SK-N-SH (cell line): ENCODE results near the gene GLYATL1. TPM values are rescaled to one million over a fixed set of nuclear protein-coding genes. Genes with fewer than 3 reads are reported as not detected.

ENCODE experiments used
- CTCF ChIA-PET: fragments of 300-600, 350-600 bp; formaldehyde crosslinking; extraction: SDS; loops from one replicate; lab custom pipeline; 2021; lab: Yijun Ruan, JAX
- POLR2A ChIA-PET: fragments of 350-600 bp; sonication (Branson Sonifier 250); formaldehyde crosslinking; extraction: SDS; loops from one replicate; lab custom pipeline; 2020; ENCODE audit warnings: antibody characterized with exemption, inconsistent platforms; lab: Yijun Ruan, JAX
- DNase-seq: peaks from one replicate; pipeline ENCODE4 v3.0.0; 2012
- H2AFZ ChIP-seq: fragments of 200-600 bp; sonication (generic); 2 replicates; pipeline ENCODE4 v1.8.1; 2016; ENCODE audit warnings: antibody characterized with exemption, mild to moderate bottlenecking, low read depth
- H3F3A ChIP-seq: fragments of 200-600 bp; sonication (generic); replicated peaks from 2 replicates; pipeline ENCODE3; 2016; ENCODE audit warnings: antibody characterized with exemption, mild to moderate bottlenecking; ENCODE audit not compliant: insufficient read depth
- H3K27ac ChIP-seq, 2 experiments: fragments of 200-500 bp in 1 of 2; fragments of 200-600 bp in 1 of 2; sonication (Bioruptor generic) in 1 of 2; sonication (generic), shearing (Covaris generic) in 1 of 2; 2 replicates each; pipeline versions ENCODE4 v1.5.1 to v1.6.1; 2014 to 2016; ENCODE audit warnings: low read depth in 2 of 2, inconsistent platforms in 1 of 2, low read length in 1 of 2, mild to moderate bottlenecking in 1 of 2, mixed read lengths in 1 of 2
- H3K27me3 ChIP-seq: fragments of 200-600 bp; sonication (generic), shearing (Covaris generic); 2 replicates; pipeline ENCODE4 v1.6.1; 2016; ENCODE audit warnings: mixed run types; ENCODE audit not compliant: insufficient read depth
- H3K36me3 ChIP-seq, 2 experiments: fragments of 200-500 bp in 1 of 2; fragments of 200-600 bp in 1 of 2; sonication (Bioruptor generic) in 1 of 2; sonication (generic) in 1 of 2; replicated peaks in 1 of 2; 2 replicates each; pipeline versions ENCODE3 to v1.5.1; 2014 to 2016; ENCODE audit warnings: low read length in 1 of 2, mild to moderate bottlenecking in 1 of 2; ENCODE audit not compliant: insufficient read depth in 2 of 2, control insufficient read depth in 1 of 2
- H3K4me1 ChIP-seq, 2 experiments: fragments of 200-500 bp in 1 of 2; fragments of 200-600 bp in 1 of 2; sonication (Bioruptor generic) in 1 of 2; sonication (generic), shearing (Covaris generic) in 1 of 2; 2 replicates each; pipeline versions ENCODE4 v1.5.1 to v1.6.1; 2014 to 2016; ENCODE audit warnings: low read depth in 1 of 2, low read length in 1 of 2, mixed run types in 1 of 2; ENCODE audit not compliant: insufficient read depth in 2 of 2, control insufficient read depth in 1 of 2
- H3K4me2 ChIP-seq: fragments of 200-600 bp; sonication (generic), shearing (Covaris generic); 2 replicates; pipeline ENCODE4 v1.6.1; 2017; ENCODE audit warnings: mixed run types
- H3K4me3 ChIP-seq, 2 experiments: fragments of 200-500 bp in 1 of 2; fragments of 200-600 bp in 1 of 2; sonication (Bioruptor generic) in 1 of 2; sonication (generic), shearing (Covaris generic) in 1 of 2; 2 replicates each; pipeline versions ENCODE4 v1.5.1 to v1.8.1; 2014 to 2016; ENCODE audit warnings: low read depth in 2 of 2, inconsistent platforms in 1 of 2, low read length in 1 of 2, mild to moderate bottlenecking in 1 of 2, mixed read lengths in 1 of 2, moderate library complexity in 1 of 2
- H3K79me2 ChIP-seq: fragments of 200-600 bp; sonication (generic); 2 replicates; pipeline ENCODE4 v1.8.1; 2017; ENCODE audit warnings: mild to moderate bottlenecking; ENCODE audit not compliant: insufficient read depth
- H3K9ac ChIP-seq: fragments of 200-600 bp; sonication (generic); 2 replicates; pipeline ENCODE4 v1.6.1; 2017; ENCODE audit warnings: mixed run types
- H3K9me2 ChIP-seq: fragments of 200-600 bp; sonication (generic); 2 replicates; pipeline ENCODE4 v1.6.1; 2017; ENCODE audit warnings: mixed run types
- H3K9me3 ChIP-seq: fragments of 200-600 bp; sonication (generic); 2 replicates; pipeline ENCODE4 v1.6.1; 2017; ENCODE audit warnings: mixed run types, mild to moderate bottlenecking, moderate library complexity
- H4K20me1 ChIP-seq: fragments of 200-600 bp; sonication (generic); 2 replicates; pipeline ENCODE4 v1.6.1; 2017; ENCODE audit warnings: mild to moderate bottlenecking, mixed run types; ENCODE audit not compliant: insufficient read depth
- CHD2 ChIP-seq: fragments of 150-350 bp; IDR thresholded peaks from 2 replicates; pipeline ENCODE4 v1.6.1; 2018; ENCODE audit warnings: low read length; ENCODE audit not compliant: partially characterized antibody
- CTCF ChIP-seq: fragments of 200-600 bp; sonication (generic); IDR thresholded peaks from 2 replicates; pipeline ENCODE4 v1.6.1; 2017; ENCODE audit warnings: antibody characterized with exemption, mild to moderate bottlenecking, moderate library complexity
- ELF1 ChIP-seq: IDR thresholded peaks from 2 replicates; pipeline ENCODE4 v1.4.0; 2012
- EP300 ChIP-seq, 2 experiments: IDR thresholded peaks; 2 replicates each; pipeline versions ENCODE4 v1.4.0 to v1.6.1; 2012; ENCODE audit warnings: borderline replicate concordance in 1 of 2, low read depth in 1 of 2, low read length in 1 of 2
- FOSL2 ChIP-seq: IDR thresholded peaks from 2 replicates; pipeline ENCODE4 v1.4.0; 2012; ENCODE audit warnings: low read depth, mild to moderate bottlenecking, moderate library complexity, borderline replicate concordance
- FOXJ3 ChIP-seq: sonication (generic); formaldehyde crosslinking; IDR thresholded peaks from 2 replicates; pipeline ENCODE4 v1.5.1; 2020; ENCODE audit warnings: mild to moderate bottlenecking, missing genetic modification reagents
- GATA2 ChIP-seq: sonication (generic); formaldehyde crosslinking; IDR thresholded peaks from 2 replicates; pipeline ENCODE4 v1.5.0; 2020; ENCODE audit warnings: mild to moderate bottlenecking, missing genetic modification reagents
- JUND ChIP-seq: IDR thresholded peaks from 2 replicates; pipeline ENCODE4 v1.4.0; 2012
- RAD21 ChIP-seq: IDR thresholded peaks from 2 replicates; pipeline ENCODE4 v1.6.1; 2012; ENCODE audit warnings: mild to moderate bottlenecking, low read length
- RCOR1 ChIP-seq: fragments of 150-350 bp; IDR thresholded peaks from 2 replicates; pipeline ENCODE4 v1.6.1; 2017; ENCODE audit warnings: antibody characterized with exemption, low read length
- RFX5 ChIP-seq: IDR thresholded peaks from 2 replicates; pipeline ENCODE4 v1.6.1; 2012; ENCODE audit warnings: mild to moderate bottlenecking, improper control_type of control experiment, low read length
- RXRA ChIP-seq: IDR thresholded peaks from 2 replicates; pipeline ENCODE4 v1.4.0; 2012; ENCODE audit warnings: low read depth, mild to moderate bottlenecking, borderline replicate concordance
- SIN3A ChIP-seq: IDR thresholded peaks from 2 replicates; pipeline ENCODE4 v1.6.1; 2012; ENCODE audit warnings: low read depth, mild to moderate bottlenecking, low read length, moderate library complexity, borderline replicate concordance
- SMC3 ChIP-seq: IDR thresholded peaks from 2 replicates; pipeline ENCODE4 v1.6.1; 2012; ENCODE audit warnings: low read depth, low read length, improper control_type of control experiment
- TCF12 ChIP-seq: IDR thresholded peaks from 2 replicates; pipeline ENCODE4 v1.4.0; 2012
- USF1 ChIP-seq: IDR thresholded peaks from 2 replicates; pipeline ENCODE4 v1.4.0; 2012; ENCODE audit warnings: low read depth, borderline replicate concordance
- ZBTB33 ChIP-seq: IDR thresholded peaks from 2 replicates; pipeline ENCODE4 v1.4.0; 2012; ENCODE audit warnings: low read depth, borderline replicate concordance
- WGBS: methylation state at CpG from one replicate; pipeline ENCODE4 v1.1.6; 2017; ENCODE audit warnings: low lambda C conversion rate; 5-methylcytosine and 5-hydroxymethylcytosine counted together
- polyA plus RNA-seq, 3 experiments: library from polyadenylated mRNA; depleted of rRNA; stranded (reverse); fragments of >200 nt; gene quantifications; 2 replicates each; pipeline ENCODE4 v1.2.3, GENCODE V29; 2012
- TF ChIP-seq, protein P1 (sequence below): IDR thresholded peaks from 2 replicates; pipeline ENCODE4 v1.6.1; 2012; ENCODE audit warnings: mild to moderate bottlenecking, low read depth, low read length, moderate library complexity
- TF ChIP-seq, protein P2 (sequence below): fragments of 150-350 bp; IDR thresholded peaks from 2 replicates; pipeline ENCODE4 v1.6.1; 2016; ENCODE audit warnings: mild to moderate bottlenecking, low read depth, low read length
- TF ChIP-seq, protein P3 (sequence below): fragments of 150-350 bp; IDR thresholded peaks from 2 replicates; pipeline ENCODE4 v1.6.1; 2017; ENCODE audit warnings: antibody characterized with exemption, low read length, low read depth, borderline replicate concordance

The GLYATL1 gene
- polyA plus RNA-seq, 1 of the 3 experiments (the other 2 are of a cell fraction) = 0.21 TPM

- no peak for DNase-seq
- no peaks in the 10 kb centered on the region for H3F3A ChIP-seq
- H3K9ac ChIP-seq = no peak overlapping the region
- no peak for TF ChIP-seq USF1
- TF ChIP-seq RFX5 = no peak
- no peak for TF ChIP-seq RCOR1
- TF ChIP-seq EP300 (IDR thresholded peaks at IDR 0.05; ENCODE audit: borderline replicate concordance in 1 of 2, low read depth in 1 of 2, low read length in 1 of 2) = no peak
- TF ChIP-seq GATA2 = no peak
- TF ChIP-seq ZBTB33 = no peak
- TF ChIP-seq, protein P1, sequence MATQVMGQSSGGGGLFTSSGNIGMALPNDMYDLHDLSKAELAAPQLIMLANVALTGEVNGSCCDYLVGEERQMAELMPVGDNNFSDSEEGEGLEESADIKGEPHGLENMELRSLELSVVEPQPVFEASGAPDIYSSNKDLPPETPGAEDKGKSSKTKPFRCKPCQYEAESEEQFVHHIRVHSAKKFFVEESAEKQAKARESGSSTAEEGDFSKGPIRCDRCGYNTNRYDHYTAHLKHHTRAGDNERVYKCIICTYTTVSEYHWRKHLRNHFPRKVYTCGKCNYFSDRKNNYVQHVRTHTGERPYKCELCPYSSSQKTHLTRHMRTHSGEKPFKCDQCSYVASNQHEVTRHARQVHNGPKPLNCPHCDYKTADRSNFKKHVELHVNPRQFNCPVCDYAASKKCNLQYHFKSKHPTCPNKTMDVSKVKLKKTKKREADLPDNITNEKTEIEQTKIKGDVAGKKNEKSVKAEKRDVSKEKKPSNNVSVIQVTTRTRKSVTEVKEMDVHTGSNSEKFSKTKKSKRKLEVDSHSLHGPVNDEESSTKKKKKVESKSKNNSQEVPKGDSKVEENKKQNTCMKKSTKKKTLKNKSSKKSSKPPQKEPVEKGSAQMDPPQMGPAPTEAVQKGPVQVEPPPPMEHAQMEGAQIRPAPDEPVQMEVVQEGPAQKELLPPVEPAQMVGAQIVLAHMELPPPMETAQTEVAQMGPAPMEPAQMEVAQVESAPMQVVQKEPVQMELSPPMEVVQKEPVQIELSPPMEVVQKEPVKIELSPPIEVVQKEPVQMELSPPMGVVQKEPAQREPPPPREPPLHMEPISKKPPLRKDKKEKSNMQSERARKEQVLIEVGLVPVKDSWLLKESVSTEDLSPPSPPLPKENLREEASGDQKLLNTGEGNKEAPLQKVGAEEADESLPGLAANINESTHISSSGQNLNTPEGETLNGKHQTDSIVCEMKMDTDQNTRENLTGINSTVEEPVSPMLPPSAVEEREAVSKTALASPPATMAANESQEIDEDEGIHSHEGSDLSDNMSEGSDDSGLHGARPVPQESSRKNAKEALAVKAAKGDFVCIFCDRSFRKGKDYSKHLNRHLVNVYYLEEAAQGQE = no peak
- no peak for TF ChIP-seq RXRA
- no peak for TF ChIP-seq SIN3A
- TF ChIP-seq, protein P2, sequence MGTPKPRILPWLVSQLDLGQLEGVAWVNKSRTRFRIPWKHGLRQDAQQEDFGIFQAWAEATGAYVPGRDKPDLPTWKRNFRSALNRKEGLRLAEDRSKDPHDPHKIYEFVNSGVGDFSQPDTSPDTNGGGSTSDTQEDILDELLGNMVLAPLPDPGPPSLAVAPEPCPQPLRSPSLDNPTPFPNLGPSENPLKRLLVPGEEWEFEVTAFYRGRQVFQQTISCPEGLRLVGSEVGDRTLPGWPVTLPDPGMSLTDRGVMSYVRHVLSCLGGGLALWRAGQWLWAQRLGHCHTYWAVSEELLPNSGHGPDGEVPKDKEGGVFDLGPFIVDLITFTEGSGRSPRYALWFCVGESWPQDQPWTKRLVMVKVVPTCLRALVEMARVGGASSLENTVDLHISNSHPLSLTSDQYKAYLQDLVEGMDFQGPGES = no peak
- no peak for TF ChIP-seq ELF1
- TF ChIP-seq, protein P3, sequence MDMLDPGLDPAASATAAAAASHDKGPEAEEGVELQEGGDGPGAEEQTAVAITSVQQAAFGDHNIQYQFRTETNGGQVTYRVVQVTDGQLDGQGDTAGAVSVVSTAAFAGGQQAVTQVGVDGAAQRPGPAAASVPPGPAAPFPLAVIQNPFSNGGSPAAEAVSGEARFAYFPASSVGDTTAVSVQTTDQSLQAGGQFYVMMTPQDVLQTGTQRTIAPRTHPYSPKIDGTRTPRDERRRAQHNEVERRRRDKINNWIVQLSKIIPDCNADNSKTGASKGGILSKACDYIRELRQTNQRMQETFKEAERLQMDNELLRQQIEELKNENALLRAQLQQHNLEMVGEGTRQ = no peak
- TF ChIP-seq FOSL2 = no peak
- TF ChIP-seq CHD2 = no peak
- no peak for TF ChIP-seq JUND
- TF ChIP-seq CTCF = no peak
- no peak for TF ChIP-seq RAD21
- TF ChIP-seq FOXJ3 (CRISPR knock-in tag) = no peak
- no peak for TF ChIP-seq SMC3
- TF ChIP-seq TCF12 = no peak
- TF ChIP-seq, all 33 proteins: peak for 0
- no peak overlapping the region for H3K4me2 ChIP-seq
- H3K27ac ChIP-seq = no peak overlapping the region
- no peaks in the 10 kb centered on the region for H3K9me2 ChIP-seq
- no peak overlapping the region for H2AFZ ChIP-seq
- H3K9me3 ChIP-seq = no peaks in the 10 kb centered on the region
- POLR2A ChIA-PET = no interaction called here
- CTCF ChIA-PET = interaction anchor here (0.9 to 2.4 kb wide), 4 partner anchors 8 to 232 kb away, joined by 3 to 10 read pairs (median 6); no protein-coding TSS in a partner anchor
- H3K36me3 ChIP-seq = no peaks in the 10 kb centered on the region
- H3K4me3 ChIP-seq = no peak overlapping the region
- WGBS = 57% methylated on average over 5 of the region's 5 CpGs
- H3K4me1 ChIP-seq = peaks cover 0 to 9% of the 10 kb centered on the region in 2 experiments; a peak in 2 of 4 replicates
- no peaks in the 10 kb centered on the region for H3K79me2 ChIP-seq
- no peaks in the 10 kb centered on the region for H3K27me3 ChIP-seq
- no peaks in the 10 kb centered on the region for H4K20me1 ChIP-seq
Observed at GRCh38 chr11:58926251-58926650, 13.0 kb upstream of the GLYATL1 start.
